NCI-H2081 (cell line): Measurements from ENCODE around the gene SPDYE4.
A peak's percentile ranks its signal among the peaks of the same experiment; 100 is the strongest.

Source experiments
- DNase-seq, 2 experiments: peaks; one replicate each; lab custom pipeline; 2025; lab: John Stamatoyannopoulos, UW

SPDYE4 gene

DNA sequence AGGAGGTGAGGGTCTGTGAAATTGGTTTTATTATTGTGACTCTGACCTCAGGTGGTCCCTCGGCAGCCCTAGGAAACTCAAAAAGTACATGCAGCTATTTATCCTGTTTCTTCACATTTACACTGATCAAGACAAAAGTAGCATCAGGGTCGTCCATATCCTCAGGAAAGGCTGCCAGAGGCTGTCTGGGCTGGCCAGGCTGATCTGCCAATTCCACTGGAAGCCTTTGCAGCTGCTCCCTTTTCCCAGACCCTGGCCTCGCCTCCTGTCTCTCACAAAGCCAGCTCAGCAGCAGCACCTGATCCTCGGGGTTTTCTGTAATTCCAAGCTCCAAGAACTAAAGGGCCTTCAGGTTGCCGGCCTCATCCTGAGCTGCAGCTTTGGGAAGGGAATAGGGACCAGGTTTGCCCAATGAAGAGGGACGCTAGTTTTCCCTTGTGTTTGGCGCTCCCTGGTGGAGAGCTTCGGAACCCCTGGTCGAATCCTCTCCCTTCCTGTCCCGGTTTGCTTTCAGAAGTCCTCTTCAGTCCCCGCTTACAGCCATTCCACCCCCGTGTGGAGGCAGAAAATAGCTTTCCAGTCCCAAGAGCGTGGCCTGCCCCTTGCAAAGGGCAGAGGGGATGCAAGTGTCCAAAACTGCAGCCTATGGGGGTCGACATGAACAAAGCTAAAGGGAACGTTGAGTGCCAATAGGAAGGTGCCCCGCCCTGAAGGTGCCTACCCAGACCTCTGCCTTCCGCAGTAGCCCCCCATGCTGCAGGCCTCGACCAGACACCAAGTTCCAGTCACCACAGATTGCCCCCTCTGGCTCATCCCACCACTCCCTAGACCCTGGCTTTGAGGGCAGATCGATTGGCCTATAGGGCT lies 27.4 kb upstream of the SPDYE4 start:
- DNase-seq = peak; percentile 36 to 38

GRCh38 chr17:8782176-8782575 lies 23.8 kb upstream of the SPDYE4 start:
- DNase-seq = no peak

- DNase-seq = no peak
Measured at GRCh38 chr17:8781776-8782175, 23.4 kb upstream of the SPDYE4 start.

DNA sequence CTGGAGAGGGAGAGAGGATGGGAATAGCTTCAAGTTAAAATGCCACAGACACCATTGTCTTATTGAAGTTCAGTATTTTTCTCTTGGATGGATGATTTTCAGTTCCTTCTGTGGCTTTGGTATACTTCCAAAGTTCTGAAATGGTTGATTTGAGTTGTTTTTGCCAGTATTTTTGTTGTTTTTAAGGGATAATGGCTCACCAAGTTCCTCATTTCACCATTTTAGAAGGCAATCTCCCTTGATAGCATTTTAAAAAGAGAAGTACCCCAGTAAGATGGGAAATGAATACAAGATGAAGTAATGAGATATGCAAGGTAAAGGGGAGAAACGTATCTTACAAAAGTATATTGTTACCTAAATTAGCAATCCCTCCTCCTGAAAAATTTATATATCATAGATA lies 18.5 kb upstream of the SPDYE4 start:
- DNase-seq = no peak

GRCh38 chr17:8776248-8776647 lies 17.9 kb upstream of the SPDYE4 start:
- no peak for DNase-seq

GRCh38 chr17:8766731-8767130 lies 8.4 kb upstream of the SPDYE4 start:
- no peak for DNase-seq

- no peak for DNase-seq
Measured at GRCh38 chr17:8762012-8762411, 3.7 kb upstream of the SPDYE4 start.

DNA sequence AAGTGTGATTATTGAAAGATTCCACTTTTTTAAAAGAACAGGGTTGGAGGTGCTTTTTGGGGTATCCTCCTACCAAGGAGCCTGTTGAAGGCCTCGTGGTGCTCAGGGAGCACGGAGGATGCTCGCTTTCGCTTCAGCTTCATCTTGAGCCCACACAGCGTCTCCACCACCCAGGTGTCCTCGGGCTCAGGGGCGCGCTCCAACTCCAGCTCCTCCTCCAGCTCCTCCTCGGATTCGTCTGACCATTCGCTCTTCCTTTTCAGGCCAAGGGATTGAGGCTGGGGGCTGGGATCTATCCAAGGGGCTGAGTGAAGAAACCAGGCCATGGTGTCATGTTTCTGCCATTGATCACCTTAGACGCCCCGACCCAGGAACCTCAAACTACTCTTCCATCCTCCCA lies 1.2 kb downstream of the SPDYE4 start:
- no peak for DNase-seq

- DNase-seq = no peak
Measured at GRCh38 chr17:8755590-8756255, 2.6 kb downstream of the SPDYE4 start.

GRCh38 chr17:8754890-8755289 lies 3.5 kb downstream of the SPDYE4 start:
- no peak for DNase-seq

GRCh38 chr17:8753976-8754440 lies 4.3 kb downstream of the SPDYE4 start:
- DNase-seq = peak; percentile 12 to 50

DNA sequence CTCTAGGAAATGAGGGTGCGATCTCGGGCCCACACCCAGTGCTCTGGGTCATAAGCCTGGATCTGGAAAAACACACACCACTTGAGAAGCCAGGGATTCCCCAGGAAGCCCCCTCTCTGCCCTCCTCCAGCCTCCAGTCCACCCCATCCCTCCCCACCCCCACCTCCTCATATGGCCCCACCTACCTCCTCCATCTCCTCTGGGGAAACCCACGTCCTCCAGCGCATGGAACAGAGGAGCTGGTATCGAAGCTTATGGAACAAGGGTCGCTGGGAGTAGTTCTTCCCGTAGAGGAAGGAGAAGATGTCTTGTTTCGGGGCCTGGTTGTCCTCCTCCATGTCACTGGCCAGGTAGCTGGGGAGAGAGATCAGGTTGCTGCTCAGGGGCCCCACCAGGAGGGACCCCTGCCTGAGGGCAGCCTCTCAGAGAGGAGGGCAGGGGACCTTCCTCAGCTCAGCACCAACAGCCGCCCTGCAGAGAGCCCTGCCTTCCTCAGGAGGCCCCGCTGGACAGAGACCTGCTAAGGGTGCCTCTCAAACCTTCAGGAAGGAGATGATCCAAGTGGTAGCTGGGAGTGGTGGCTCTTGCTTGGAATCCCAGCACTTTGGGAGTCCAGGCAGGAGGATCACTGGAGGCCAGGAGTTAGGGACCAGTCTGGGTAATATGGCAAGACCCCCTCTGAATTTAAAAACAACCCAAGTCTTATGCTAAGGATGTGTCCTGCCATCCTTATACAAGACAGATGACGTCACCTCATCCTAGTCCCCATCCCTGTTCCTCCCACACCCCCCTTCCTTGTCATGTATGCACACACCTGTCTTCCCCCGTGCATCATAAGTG lies 5.0 kb downstream of the SPDYE4 start:
- DNase-seq = no peak

DNA sequence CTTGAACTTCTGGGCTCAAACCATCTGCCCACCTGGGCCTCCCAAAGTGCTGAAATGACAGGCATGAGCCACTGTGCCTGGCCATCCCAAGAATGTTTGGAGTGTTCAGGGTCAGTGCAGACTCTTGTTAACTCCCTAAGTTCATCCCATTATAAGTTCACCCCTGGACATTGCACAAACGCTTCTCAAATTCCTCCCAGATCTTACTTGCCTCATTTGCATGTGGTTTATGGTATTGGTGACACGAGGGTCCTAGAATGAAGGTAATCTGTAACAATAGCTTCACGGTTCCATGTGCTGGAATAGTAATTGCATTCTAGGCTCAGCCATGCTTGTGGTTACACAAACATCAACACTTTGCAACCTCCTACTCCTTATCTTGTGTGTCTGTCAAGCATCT lies 8.7 kb downstream of the SPDYE4 start:
- DNase-seq = no peak

DNA sequence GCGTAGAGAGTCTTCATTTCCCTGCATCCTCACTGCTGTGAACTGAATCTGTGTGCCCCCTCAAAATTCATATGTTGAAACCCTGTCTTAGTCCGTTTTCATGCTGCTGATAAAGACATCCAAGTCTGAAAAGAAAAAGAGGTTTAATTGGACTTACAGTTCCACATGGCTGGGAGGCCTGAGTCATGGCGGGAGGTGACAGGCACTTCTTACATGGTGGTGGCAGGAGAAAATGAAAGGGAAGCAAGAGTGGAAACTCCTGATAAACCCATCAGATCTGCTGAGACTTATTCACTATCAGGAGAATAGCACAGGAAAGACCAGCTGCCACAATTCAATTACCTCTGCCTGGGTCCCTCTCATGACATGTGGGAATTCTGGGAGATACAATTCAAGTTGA lies 10.6 kb downstream of the SPDYE4 start:
- no peak for DNase-seq

DNA sequence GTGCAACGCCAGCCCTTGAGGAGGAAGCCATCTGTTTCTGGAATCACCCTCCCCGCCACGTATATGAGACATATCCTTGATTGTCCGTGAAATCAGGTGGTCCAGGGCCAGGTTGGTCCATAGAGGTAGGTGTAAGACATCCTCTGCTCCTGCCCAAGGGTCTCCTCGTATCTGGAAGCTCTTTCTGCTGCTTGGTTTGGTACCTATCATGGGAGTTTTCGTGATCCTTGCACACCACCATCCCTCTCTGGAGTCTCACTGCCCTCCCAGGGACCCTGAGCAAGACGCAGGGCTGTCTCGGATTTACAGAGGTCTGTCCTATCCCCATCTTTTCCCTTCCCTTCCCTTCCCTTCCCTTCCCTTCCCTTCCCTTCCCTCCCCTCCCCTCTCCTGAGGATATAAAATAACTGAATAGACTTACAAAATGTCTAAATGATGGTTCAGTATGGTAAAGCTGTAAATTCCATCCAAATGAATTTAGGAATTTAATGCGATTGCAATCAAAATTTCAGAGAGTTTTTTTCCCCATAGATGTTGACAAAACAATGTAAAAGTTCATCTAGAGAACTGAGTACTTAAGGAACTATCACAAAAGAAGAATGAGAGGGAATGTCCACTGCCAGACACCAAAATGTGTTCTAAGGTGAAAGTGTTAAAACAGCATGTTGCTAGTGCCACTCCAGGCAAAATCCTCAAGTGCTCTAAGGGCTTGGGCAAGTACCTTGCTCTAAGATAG lies 11.7 kb downstream of the SPDYE4 start:
- DNase-seq = no peak

DNA sequence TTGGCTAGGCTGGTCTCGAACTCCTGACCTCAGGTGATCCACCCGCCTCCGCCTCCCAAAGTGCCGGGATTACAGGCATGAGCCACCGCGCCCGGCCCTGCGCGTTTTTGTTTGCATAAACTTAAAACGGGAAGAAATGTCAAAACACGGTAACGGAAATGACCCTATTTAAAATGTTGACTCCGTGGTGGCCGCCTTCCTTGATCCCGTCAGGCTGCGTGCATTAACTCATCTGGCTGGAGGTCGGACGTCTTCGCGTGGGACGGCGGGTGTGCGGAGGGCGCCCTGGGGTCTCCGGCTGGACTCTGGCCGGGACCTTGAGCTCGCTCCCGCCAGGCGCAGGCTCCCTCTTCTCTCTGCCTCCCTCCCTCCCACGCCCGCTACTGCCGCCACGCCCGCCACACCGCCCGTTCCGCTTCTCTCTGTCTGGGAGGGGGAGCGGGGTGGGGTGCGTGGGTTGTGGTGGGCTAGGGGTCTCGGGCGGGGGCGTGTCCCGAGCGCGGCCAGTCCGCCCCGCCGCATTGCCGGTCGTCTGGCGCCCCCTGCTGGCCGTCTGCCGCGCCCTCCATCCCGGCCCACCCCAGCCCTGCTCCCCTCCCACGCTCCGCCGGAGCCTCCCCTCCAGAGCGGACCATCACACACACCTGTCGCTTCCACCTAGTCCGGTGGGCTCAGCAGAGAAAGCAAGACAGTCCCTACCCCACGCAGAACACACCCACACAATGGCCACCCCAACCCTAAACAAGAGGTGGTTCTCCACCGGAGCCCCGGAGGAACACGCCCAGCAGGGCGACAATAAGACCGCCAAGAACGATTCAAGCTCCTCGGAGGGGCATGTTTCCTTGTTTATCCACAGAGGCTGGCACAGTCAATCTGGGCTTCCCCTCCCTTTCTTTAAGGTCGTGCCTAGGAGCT lies 12.5 kb downstream of the SPDYE4 start:
- peak; percentile 2 to 11 for DNase-seq

- no peak for DNase-seq
Measured at GRCh38 chr17:8744086-8744785, 14.1 kb downstream of the SPDYE4 start.

DNA sequence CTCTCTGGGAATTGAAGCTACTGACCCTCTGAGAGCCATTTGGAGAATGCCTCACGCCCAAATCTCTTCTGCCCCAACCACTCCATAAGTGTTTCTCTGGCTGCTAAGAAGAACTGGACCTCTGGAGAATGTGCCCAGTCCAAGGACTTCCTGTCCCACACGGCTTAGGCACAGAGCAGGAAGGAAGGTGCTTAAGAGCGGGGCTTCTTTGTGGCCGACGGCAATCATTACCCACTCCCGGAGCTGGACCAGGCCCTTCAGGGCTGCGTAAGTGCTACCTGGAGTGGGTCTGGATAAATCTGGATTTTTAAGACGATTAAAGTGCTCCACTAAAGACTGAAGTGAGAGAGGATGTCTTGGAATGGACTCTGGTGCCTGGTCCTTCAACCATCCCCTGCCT lies 15.5 kb downstream of the SPDYE4 start:
- DNase-seq = no peak

DNA sequence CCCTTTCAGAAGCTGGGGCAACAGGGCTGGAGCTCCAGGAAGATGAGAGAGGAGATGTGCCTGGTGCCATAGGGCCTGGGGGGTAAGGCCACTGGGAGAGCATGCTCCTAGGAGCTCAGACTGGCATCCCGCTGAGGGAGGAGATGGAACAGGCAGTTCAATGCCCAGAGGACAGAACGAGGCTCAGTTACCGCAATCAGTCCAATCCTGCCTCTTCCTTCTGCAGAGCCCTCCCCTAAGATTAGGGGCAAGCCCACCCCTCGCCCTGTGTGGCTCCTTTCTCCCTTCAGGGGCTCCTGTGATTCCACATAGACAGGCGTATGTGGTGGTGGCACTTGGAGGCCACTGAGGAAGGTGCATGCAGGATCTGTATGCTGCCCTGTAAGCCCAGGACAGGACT lies 16.1 kb downstream of the SPDYE4 start:
- no peak for DNase-seq

DNA sequence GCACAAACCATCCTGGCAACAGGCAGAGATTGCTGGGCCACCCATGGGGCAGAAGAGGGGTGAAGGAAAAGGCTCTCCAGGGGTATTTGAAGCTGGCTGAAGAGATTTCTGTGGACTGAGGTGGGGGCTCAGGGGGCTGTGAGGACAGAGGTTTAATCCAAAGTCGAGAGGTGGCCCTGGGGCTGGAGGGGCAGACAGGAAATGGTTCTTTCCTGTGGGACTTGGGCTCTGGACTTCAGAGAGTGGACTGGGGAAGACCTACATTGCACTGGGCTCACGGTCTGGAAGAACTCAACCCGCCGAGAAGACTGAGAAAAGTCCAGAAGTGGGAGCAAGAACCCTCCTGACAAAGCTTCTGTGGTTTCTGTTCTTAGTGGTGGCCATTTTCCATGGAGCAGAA lies 16.6 kb downstream of the SPDYE4 start:
- DNase-seq = no peak
